Testis (tissue), 2 donors: ENCODE results near the gene CDKAL1.

Source experiments
- CTCF ChIP-seq, 3 experiments: fragments of 450-650 bp in 2 of 3; fragments of 200-600 bp in 1 of 3; sonication (generic) in 1 of 3; IDR thresholded peaks; one replicate each; pipeline ENCODE4 v1.5.1; 2016 to 2019; ENCODE audit warnings: antibody characterized with exemption in 3 of 3, mild to moderate bottlenecking in 2 of 3, moderate library complexity in 1 of 3
- POLR2A ChIP-seq: fragments of 450-650 bp; IDR thresholded peaks from one replicate; pipeline ENCODE4 v1.6.1; 2017; ENCODE audit warnings: antibody characterized with exemption, mild to moderate bottlenecking, moderate library complexity

GRCh38 chr6:20575704-20576451 is 41.6 kb downstream of the CDKAL1 start:
- no peak for TF ChIP-seq CTCF (IDR thresholded peaks at IDR 0.05)
- TF ChIP-seq POLR2A, result no peak
